GM23338 (cell line): ENCODE measurements around the gene PRKAR1B. TPM values are rescaled to one million over a fixed set of nuclear protein-coding genes. Genes with fewer than 3 reads are reported as not detected.

ENCODE experiments used
- ATAC-seq: fragments of 200-7000 bp; cut with Tn5 transposase; 3 replicates; pipeline ENCODE4 v1.9.1; 2020
- DNase-seq: peaks from one replicate; pipeline ENCODE4 v3.0.0-alpha.2; 2015; ENCODE audit warnings: low spot score
- H2AFZ ChIP-seq: fragments of 200-600 bp; sonication (generic); 2 replicates; pipeline ENCODE4 v1.8.0; 2016; ENCODE audit warnings: antibody characterized with exemption, mild to moderate bottlenecking, moderate library complexity
- H3F3A ChIP-seq: fragments of 200-600 bp; sonication (generic); replicated peaks from 2 replicates; pipeline ENCODE4 v1.8.0; 2017; ENCODE audit warnings: antibody characterized with exemption, mixed run types, low read depth
- H3K27ac ChIP-seq: fragments of 200-600 bp; sonication (generic); 2 replicates; pipeline ENCODE4 v1.6.1; 2016; ENCODE audit warnings: low read depth
- H3K27me3 ChIP-seq: fragments of 200-600 bp; sonication (generic); 2 replicates; pipeline ENCODE4 v1.8.0; 2016; ENCODE audit warnings: mild to moderate bottlenecking, mixed run types, moderate library complexity; ENCODE audit not compliant: insufficient read depth
- H3K36me3 ChIP-seq: fragments of 200-600 bp; sonication (generic); 2 replicates; pipeline ENCODE4 v1.8.0; 2016; ENCODE audit warnings: mild to moderate bottlenecking; ENCODE audit not compliant: insufficient read depth
- H3K4me1 ChIP-seq: fragments of 200-600 bp; sonication (generic); 2 replicates; pipeline ENCODE4 v1.8.0; 2016; ENCODE audit warnings: mild to moderate bottlenecking, moderate library complexity; ENCODE audit not compliant: insufficient read depth
- H3K4me2 ChIP-seq: fragments of 200-600 bp; sonication (generic); 2 replicates; pipeline ENCODE4 v1.7.1; 2017; ENCODE audit warnings: mixed run types
- H3K4me3 ChIP-seq: fragments of 200-600 bp; sonication (generic); 2 replicates; pipeline ENCODE4 v1.6.1; 2016; ENCODE audit warnings: mixed run types
- H3K79me2 ChIP-seq: fragments of 200-600 bp; sonication (generic); replicated peaks from 2 replicates; pipeline ENCODE4 v1.8.0; 2017; ENCODE audit warnings: mild to moderate bottlenecking; ENCODE audit not compliant: insufficient read depth
- H3K9me2 ChIP-seq: fragments of 200-600 bp; sonication (generic); 2 replicates; pipeline ENCODE4 v1.8.0; 2017; ENCODE audit not compliant: insufficient read depth
- H4K20me1 ChIP-seq: fragments of 200-600 bp; sonication (generic); replicated peaks from 2 replicates; pipeline ENCODE4 v1.8.0; 2017; ENCODE audit warnings: mild to moderate bottlenecking; ENCODE audit not compliant: insufficient read depth
- H3K27ac Mint-ChIP-seq: 2 replicates; pipeline ENCODE4 v1.8.0; 2020; ENCODE audit warnings: inconsistent platforms, mild to moderate bottlenecking, moderate library complexity, mixed read lengths
- H3K27me3 Mint-ChIP-seq: 3 replicates; pipeline ENCODE4 v1.8.0; 2022; ENCODE audit warnings: low read depth, mild to moderate bottlenecking, moderate library complexity, mixed read lengths, inconsistent platforms; ENCODE audit not compliant: insufficient read depth, poor library complexity
- H3K36me3 Mint-ChIP-seq: 3 replicates; pipeline ENCODE4 v1.8.0; 2021; ENCODE audit warnings: low read depth, mild to moderate bottlenecking, inconsistent platforms, moderate library complexity, mixed read lengths
- H3K4me1 Mint-ChIP-seq: 3 replicates; pipeline ENCODE4 v1.8.0; 2020; ENCODE audit warnings: mild to moderate bottlenecking, inconsistent platforms, mixed read lengths
- H3K4me3 Mint-ChIP-seq: 3 replicates; pipeline ENCODE4 v1.8.0; 2021; ENCODE audit warnings: moderate library complexity, mild to moderate bottlenecking, inconsistent platforms, mixed read lengths
- H3K9me3 Mint-ChIP-seq: 3 replicates; pipeline ENCODE4 v1.8.0; 2020; ENCODE audit warnings: moderate library complexity, mild to moderate bottlenecking, inconsistent platforms, mixed read lengths
- CTCF ChIP-seq, 2 experiments: fragments of 200-600 bp in 1 of 2; sonication (generic) in 1 of 2; conservative IDR thresholded peaks; 2 replicates each; pipeline versions ENCODE4 v1.5.1 to v1.6.1; 2016 to 2017; ENCODE audit warnings: antibody characterized with exemption in 2 of 2, low read depth in 2 of 2, mild to moderate bottlenecking in 2 of 2, moderate library complexity in 1 of 2
- ETS1 ChIP-seq: IDR thresholded peaks from 2 replicates; pipeline ENCODE4 v1.6.1; 2016; ENCODE audit warnings: antibody characterized with exemption
- EZH2 ChIP-seq: fragments of 200-600 bp; sonication (generic); IDR thresholded peaks from one replicate; pipeline ENCODE4 v1.8.0; 2017; ENCODE audit warnings: antibody characterized with exemption, mild to moderate bottlenecking, low read depth; ENCODE audit not compliant: unreplicated experiment
- EZH2phosphoT487 ChIP-seq: fragments of 200-600 bp; sonication (generic); IDR thresholded peaks from one replicate; pipeline ENCODE4 v1.8.1; 2018; ENCODE audit warnings: antibody characterized with exemption; ENCODE audit not compliant: unreplicated experiment
- JUNB ChIP-seq: IDR thresholded peaks from one replicate; pipeline ENCODE4 v1.6.1; 2016; ENCODE audit warnings: antibody characterized with exemption; ENCODE audit not compliant: unreplicated experiment
- NANOG ChIP-seq: IDR thresholded peaks from 2 replicates; pipeline ENCODE4 v1.6.1; 2016; ENCODE audit warnings: antibody characterized with exemption, borderline replicate concordance
- REST ChIP-seq: IDR thresholded peaks from one replicate; pipeline ENCODE4 v1.6.1; 2018; ENCODE audit warnings: antibody characterized with exemption; ENCODE audit not compliant: unreplicated experiment
- STAT1 ChIP-seq: IDR thresholded peaks from one replicate; pipeline ENCODE4 v1.6.1; 2016; ENCODE audit warnings: antibody characterized with exemption; ENCODE audit not compliant: unreplicated experiment
- ZNF331 ChIP-seq: fragments of 250-450 bp; sonication (Bioruptor Pico); IDR thresholded peaks from 2 replicates; pipeline ENCODE4 v1.5.0; 2020; ENCODE audit warnings: low read depth, mild to moderate bottlenecking, moderate library complexity
- polyA plus RNA-seq: library from polyadenylated mRNA; unstranded; fragments of >200 nt; fragmentation: Nextera tagmentation; extraction: Ambion mirVana; gene quantifications from 2 replicates; pipeline ENCODE4 v1.2.1, GENCODE V29; 2016
- total RNA-seq: library from RNA; depleted of rRNA; stranded (reverse); fragments of >200 nt; shearing (Covaris generic); gene quantifications from 2 replicates; pipeline ENCODE4 v1.2.3, GENCODE V29; 2014

Gene PRKAR1B
- total and polyA plus RNA-seq, 2 experiments from 2014 or later = 35.7 to 36.7 TPM

- Mint-ChIP-seq H3K36me3 (peaks cover 14% of the 10 kb centered on the region), H3K4me1 (no peaks in the 10 kb centered on the region), H3K27ac (no peak overlapping the region), H3K4me3 (no peak overlapping the region), H3K9me3 (peaks cover 15% of the 10 kb centered on the region), H3K27me3 (peaks cover 4% of the 10 kb centered on the region)
- no peaks in the 10 kb centered on the region for H3F3A ChIP-seq
- H3K79me2 ChIP-seq = peaks cover 40% of the 10 kb centered on the region
- no peaks in the 10 kb centered on the region for H4K20me1 ChIP-seq
- TF ChIP-seq STAT1 = no peak
- no peak overlapping the region for H3K4me2 ChIP-seq
- ATAC-seq = no peak
- DNase-seq = no peak
- H3K36me3 ChIP-seq = no peaks in the 10 kb centered on the region
- no peak overlapping the region for H3K27ac ChIP-seq
- no peak overlapping the region for H2AFZ ChIP-seq
- H3K4me1 ChIP-seq = no peaks in the 10 kb centered on the region
- no peaks in the 10 kb centered on the region for H3K27me3 ChIP-seq
- H3K4me3 ChIP-seq = no peak overlapping the region
- peaks cover 20% of the 10 kb centered on the region for H3K9me2 ChIP-seq
Measured at GRCh38 chr7:655758-656157, 71.3 kb downstream of the PRKAR1B start.

GRCh38 chr7:653829-654764, 73.0 kb downstream of the PRKAR1B start:
- DNase-seq (no peak), ATAC-seq (no peak)
- H3K4me3 Mint-ChIP-seq = no peak overlapping the region
- Histone ChIP-seq H3F3A (no peaks in the 10 kb centered on the region), H4K20me1 (no peaks in the 10 kb centered on the region), H3K36me3 (no peaks in the 10 kb centered on the region), H3K9me2 (peaks cover 20% of the 10 kb centered on the region), H3K27ac (no peak overlapping the region), H3K79me2 (peaks cover 40% of the 10 kb centered on the region), H3K4me3 (no peak overlapping the region), H3K4me2 (no peak overlapping the region), H3K4me1 (no peaks in the 10 kb centered on the region), H2AFZ (no peak overlapping the region), H3K27me3 (no peaks in the 10 kb centered on the region)
- no peak overlapping the region for H3K27ac Mint-ChIP-seq
- H3K27me3 Mint-ChIP-seq = peaks cover 4% of the 10 kb centered on the region
- peaks cover 12% of the 10 kb centered on the region for H3K9me3 Mint-ChIP-seq
- no peak for TF ChIP-seq ETS1
- no peak for TF ChIP-seq EZH2phosphoT487
- TF ChIP-seq NANOG = no peak
- TF ChIP-seq STAT1 = no peak
- TF ChIP-seq REST = no peak
- TF ChIP-seq CTCF (conservative IDR thresholded peaks at IDR 0.05; ENCODE audit: low read depth in 2 of 2) = no peak
- TF ChIP-seq JUNB = no peak
- no peak for TF ChIP-seq ZNF331
- TF ChIP-seq EZH2 = no peak
- H3K4me1 Mint-ChIP-seq = no peaks in the 10 kb centered on the region
- peaks cover 10% of the 10 kb centered on the region for H3K36me3 Mint-ChIP-seq
